Urothelium cell line (cell line): Measurements from ENCODE around the gene CIAO1.

Experiments used
- DNase-seq: peaks from one replicate; pipeline ENCODE4 v3.0.0; 2011; ENCODE audit warnings: low spot score, mixed read lengths
- FAIRE-seq: peaks from 2 replicates; lab custom pipeline; 2011; peaks lifted over from hg19 to GRCh38; lab: Jason Lieb, UNC

The CIAO1 gene

GRCh38 chr2:96320728-96321622, 55.0 kb downstream of the CIAO1 start:
- FAIRE-seq (no peak), DNase-seq (no peak)
